Psoas muscle (tissue), 8 donors: Measurements from ENCODE around the gene CHMP1A. TPM values are rescaled to one million over a fixed set of nuclear protein-coding genes. Genes with fewer than 3 reads are reported as not detected.
"Not testable (repeated sequence)": the region's sequence is repeated elsewhere in the genome, so short reads cannot be mapped to it uniquely, and the experiment has no call there.

Source experiments
- ATAC-seq, 4 donors: fragments of 200-7000 bp; cut with Tn5 transposase; one replicate each; pipeline ENCODE4 v1.9.1; 2020; ENCODE audit warnings: moderate library complexity in 3 of 4, mild to moderate bottlenecking in 2 of 4
- DNase-seq, 2 donors: peaks; one replicate each; pipeline ENCODE4 v3.0.0-alpha.2; 2020
- H3K27ac ChIP-seq: fragments of 200-600 bp; one replicate; pipeline ENCODE4 v1.8.0; 2022
- H3K27me3 ChIP-seq, 3 donors: fragments of 200-600 bp in 1 of 3; one replicate each; pipeline versions ENCODE4 v1.6.1 to v1.8.0; 2013 to 2022; ENCODE audit warnings: low read length in 2 of 3, mild to moderate bottlenecking in 2 of 3, moderate library complexity in 1 of 3; ENCODE audit not compliant: insufficient read depth in 3 of 3
- H3K36me3 ChIP-seq, 2 donors: fragments of 200-600 bp in 1 of 2; one replicate each; pipeline versions ENCODE4 v1.6.1 to v1.8.0; 2013 to 2022; ENCODE audit warnings: low read depth in 1 of 2, mild to moderate bottlenecking in 1 of 2, moderate library complexity in 1 of 2; ENCODE audit not compliant: insufficient read depth in 1 of 2
- H3K4me1 ChIP-seq: fragments of 200-600 bp; one replicate; pipeline ENCODE4 v1.8.0; 2022
- H3K4me3 ChIP-seq: fragments of 200-600 bp; one replicate; pipeline ENCODE4 v1.8.0; 2022; ENCODE audit warnings: mild to moderate bottlenecking
- H3K9me3 ChIP-seq: fragments of 200-600 bp; one replicate; pipeline ENCODE4 v1.8.0; 2022
- CTCF ChIP-seq: fragments of 200-600 bp; IDR thresholded peaks from one replicate; pipeline ENCODE4 v1.8.0; 2022; ENCODE audit warnings: antibody characterized with exemption
- WGBS, 3 donors: extraction: QIAGEN DNeasy Blood & Tissue Kit; methylation state at CpG; one replicate each; pipeline versions ENCODE4 v1.1.6 to v1.1.7; 2013; 5-methylcytosine and 5-hydroxymethylcytosine counted together
- intact Hi-C, 2 donors: fragments of 100-400 bp; cut with DNase I; formaldehyde crosslinking; loops; one replicate each; pipeline versions ENCODE4 v1.11.0 to v1.14.2; 2022
- polyA plus RNA-seq, 3 donors: library from polyadenylated mRNA; stranded (reverse); fragments of 200-250 nt; gene quantifications; one replicate each; pipeline ENCODE4 v1.2.3, GENCODE V29; 2013
- total RNA-seq, 4 donors: library from RNA; stranded (reverse); fragmentation: NEBNext Ultra II Directional in 2 of 4; extraction: Animal tissue kit (Norgen Biotek cat#: 25700) in 2 of 4; gene quantifications; one replicate each; pipeline versions ENCODE4 v1.2.1 to v1.2.4, GENCODE V29; 2021 to 2023
- donor health status: healthy with polysubstance abuse.
- donor health status: DM: no; HTN: no; CAD: no; lungs with moderate emphysema.
- donor health status: Bipolar disorder and iron deficiency.
- donor health status: healthy.
- donor health status: DM: yes; HTN: yes; CAD: no.
- donor health status: DM: no; HTN: no; CAD: no.
- donor health status: DM: no; HTN: no; CAD: no.
- donor health status: DM: yes; HTN: yes; CAD: no.

The CHMP1A gene
- total and polyA plus RNA-seq, 7 donors: 42.2 to 91.9 (median 49.9) TPM

- TF ChIP-seq CTCF: no peak
These were observed 19.1 kb downstream of the CHMP1A start for GRCh38 chr16:89638455-89638854.

GRCh38 chr16:89637379-89637778, 20.1 kb downstream of the CHMP1A start:
- intact Hi-C loops: loop anchor here in 1 of 2 donors (10.0 kb wide), 1 partner anchor 63 kb away; the partner anchor contains the start of gene CPNE7
- Histone ChIP-seq H3K4me3 (no peak overlapping the region), H3K27me3 (peaks cover 0 to 19% (median 4%) of the 10 kb centered on the region in 3 donors), H3K9me3 (no peaks in the 10 kb centered on the region), H3K36me3 (no peaks in the 10 kb centered on the region), H3K4me1 (no peaks in the 10 kb centered on the region), H3K27ac (no peak overlapping the region)
- no peak for TF ChIP-seq CTCF
- DNase-seq (no peak), ATAC-seq (no peak)
- WGBS, 3 donors: 54 to 64% (median 59%) methylated on average over 9 to 10 of the region's 10 CpGs

More at GRCh38 chr16:89638455-89638854, 19.1 kb downstream of the CHMP1A start:
- no peaks in the 10 kb centered on the region for H3K36me3 ChIP-seq
- no peak overlapping the region for H3K27ac ChIP-seq
- H3K27me3 ChIP-seq: peaks cover 0 to 8% (median 2%) of the 10 kb centered on the region in 3 donors
- DNase-seq (no peak), ATAC-seq (no peak)
- no peak overlapping the region for H3K4me3 ChIP-seq
- intact Hi-C loops: loop anchor here in 1 of 2 donors (10.0 kb wide), 1 partner anchor 64 kb away; the partner anchor contains the start of gene CPNE7
- H3K9me3 ChIP-seq: no peaks in the 10 kb centered on the region
- no peaks in the 10 kb centered on the region for H3K4me1 ChIP-seq
- 53 to 74% (median 67%) methylated on average over 6 to 10 of the region's 10 CpGs for WGBS, 3 donors

- no peak overlapping the region for H3K4me3 ChIP-seq
- no peaks in the 10 kb centered on the region for H3K9me3 ChIP-seq
- H3K27me3 ChIP-seq: peaks cover 0 to 26% (median 5%) of the 10 kb centered on the region in 3 donors
- WGBS, 3 donors: 77 to 84% (median 78%) methylated on average over 10 to 12 of the region's 12 CpGs
- DNase-seq (no peak), ATAC-seq (no peak)
- no peak overlapping the region for H3K27ac ChIP-seq
- no peak for TF ChIP-seq CTCF
- H3K36me3 ChIP-seq: no peaks in the 10 kb centered on the region
- intact Hi-C loops: loop anchor here in 1 of 2 donors (10.0 kb wide), 1 partner anchor 62 kb away; the partner anchor contains the start of gene CPNE7
- H3K4me1 ChIP-seq: no peaks in the 10 kb centered on the region
These were observed 20.8 kb downstream of the CHMP1A start for GRCh38 chr16:89636663-89637062.

- not testable (repeated sequence) for H3K4me1 ChIP-seq, ATAC-seq, DNase-seq, H3K27ac ChIP-seq, H3K9me3 ChIP-seq, H3K36me3 ChIP-seq, H3K4me3 ChIP-seq
- 39 to 53% (median 40%) methylated on average over 2 of the region's 2 CpGs for WGBS, 3 donors
- intact Hi-C loops: loop anchor here in 1 of 2 donors (10.0 kb wide), 1 partner anchor 60 kb away; the partner anchor contains the start of gene CPNE7
- peaks cover 0 to 41% (median 3%) of the 10 kb centered on the region in 3 donors for H3K27me3 ChIP-seq
These were observed 22.8 kb downstream of the CHMP1A start for GRCh38 chr16:89634463-89635385.

- intact Hi-C loops: loop anchor here in 1 of 2 donors (10.0 kb wide), 1 partner anchor 58 kb away; the partner anchor contains the start of gene CPNE7
- TF ChIP-seq CTCF: no peak
- H3K27me3 ChIP-seq: peaks cover 0 to 44% (median 3%) of the 10 kb centered on the region in 3 donors
These were observed 24.4 kb downstream of the CHMP1A start for GRCh38 chr16:89633064-89633631.

More at GRCh38 chr16:89633064-89633631, 24.4 kb downstream of the CHMP1A start:
- H3K4me3 ChIP-seq: no peak overlapping the region
- ATAC-seq (no peak), DNase-seq (no peak)
- no peak overlapping the region for H3K27ac ChIP-seq
- H3K36me3 ChIP-seq: no peaks in the 10 kb centered on the region
- no peaks in the 10 kb centered on the region for H3K9me3 ChIP-seq
- H3K4me1 ChIP-seq: no peaks in the 10 kb centered on the region
- 27 to 64% (median 61%) methylated on average over 18 to 19 of the region's 19 CpGs for WGBS, 3 donors
